ENCODE data around the gene HIGD1B. TPM values are rescaled to one million over a fixed set of nuclear protein-coding genes. Genes with fewer than 3 reads are reported as not detected.

Gene HIGD1B
- total RNA-seq, 1 experiment from 2014 or later: not detected

DNA sequence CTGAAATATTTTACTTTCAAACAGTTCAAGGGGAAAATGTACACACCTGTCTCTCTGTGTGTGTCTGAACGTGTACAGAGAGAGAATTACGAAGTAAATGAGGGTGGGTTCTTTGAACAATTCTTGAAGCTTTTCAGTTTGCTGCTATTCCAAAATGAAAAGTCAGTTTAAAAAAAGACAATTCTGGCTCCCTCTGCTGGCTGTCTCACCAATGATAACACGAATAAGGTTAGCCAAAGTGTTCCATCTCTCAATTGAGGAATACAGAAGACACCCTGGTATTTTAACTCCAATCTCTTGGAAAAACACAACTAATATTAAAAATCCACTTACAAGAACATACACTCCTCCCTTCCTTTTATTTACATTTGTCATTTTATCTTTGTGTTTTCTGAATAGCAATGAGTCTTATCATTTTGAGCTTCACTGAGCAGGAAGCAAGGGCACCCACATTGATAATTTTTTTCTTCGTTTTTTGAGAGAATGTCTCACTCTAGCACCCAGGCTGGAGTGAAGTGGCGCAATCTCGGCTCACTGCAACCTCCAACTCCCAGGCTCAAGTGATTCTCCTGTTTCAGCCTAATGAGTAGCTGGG, 31.0 kb downstream of the HIGD1B start:
- DNase-seq (ENCODE audit: low read depth): peak; percentile 23

DNA sequence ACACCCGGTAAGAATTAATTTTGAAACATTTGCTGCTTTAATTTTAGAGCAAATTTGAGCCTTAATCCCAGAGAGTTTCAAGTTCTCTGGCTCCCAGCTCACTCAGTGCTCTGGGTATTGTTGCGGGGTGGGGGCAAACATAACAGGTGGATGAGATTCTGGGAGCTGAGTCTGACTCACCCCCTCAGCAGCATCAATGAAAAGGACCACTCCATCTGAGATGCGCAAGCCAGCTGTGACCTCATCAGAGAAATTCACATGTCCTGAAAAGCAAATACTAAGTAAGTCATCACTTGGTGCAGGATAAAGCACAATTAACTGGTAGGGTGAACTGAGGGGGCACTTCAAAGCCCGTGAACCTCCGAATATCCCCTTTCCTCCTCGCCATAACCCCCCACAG, 31.7 kb downstream of the HIGD1B start:
- DNase-seq (ENCODE audit: low read depth): no peak

DNA sequence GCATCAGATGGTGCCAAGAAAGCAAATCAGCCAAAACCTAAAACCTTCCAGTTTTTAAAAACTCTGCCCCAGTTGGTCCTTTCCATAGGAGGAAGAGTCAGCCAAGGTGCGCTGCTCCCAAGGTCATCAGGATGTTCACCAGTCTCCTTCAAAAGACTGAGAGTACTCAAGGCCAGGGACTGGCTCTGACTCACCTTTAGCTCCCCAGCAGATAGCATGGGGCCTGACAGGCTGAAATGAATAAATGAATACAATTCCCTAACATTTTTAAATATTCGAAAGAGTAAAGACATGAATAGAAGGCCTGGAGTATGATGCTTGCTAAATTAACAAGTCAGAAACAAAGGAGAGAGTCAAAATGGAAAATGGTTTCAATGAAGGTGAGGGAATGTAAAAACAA, 32.4 kb downstream of the HIGD1B start:
- DNase-seq (ENCODE audit: low read depth): no peak

DNA sequence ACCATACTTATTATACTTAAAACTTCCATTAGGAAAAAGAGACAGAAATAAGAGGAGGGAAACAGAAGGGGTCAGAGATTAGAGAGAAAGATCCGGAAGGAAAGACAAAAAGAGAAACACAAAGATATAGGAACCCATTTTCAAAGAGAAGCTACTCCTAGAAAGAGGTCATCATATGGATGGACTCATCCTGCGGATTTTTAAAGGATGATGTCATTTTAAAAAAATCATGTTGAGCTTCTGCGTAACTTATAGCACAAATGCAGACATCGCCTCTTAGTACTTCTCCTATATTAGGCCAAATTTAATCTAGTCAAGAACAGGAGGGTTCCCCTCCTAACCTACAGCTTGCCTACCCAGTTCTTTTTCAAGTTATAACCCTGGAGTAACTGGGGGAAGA, 33.5 kb downstream of the HIGD1B start:
- no peak for DNase-seq (ENCODE audit: low read depth)

DNA sequence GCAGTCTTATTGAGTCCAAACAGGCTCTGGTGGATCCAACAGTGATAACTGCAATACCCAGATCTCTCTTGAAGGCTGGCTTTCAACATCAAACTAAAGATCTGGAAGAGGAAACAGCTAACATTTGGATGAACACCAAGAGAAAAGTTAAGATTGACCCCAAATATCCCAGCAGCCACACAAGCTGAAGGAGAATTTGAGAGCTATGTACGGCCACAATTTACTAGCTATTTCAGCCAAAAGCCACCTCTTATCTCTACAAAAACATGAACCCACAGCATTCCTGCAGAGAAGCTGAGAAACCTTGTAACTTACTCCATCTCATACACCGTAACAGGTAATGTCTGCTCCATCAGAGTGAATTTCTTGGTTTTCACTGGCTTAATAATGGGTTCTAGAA, 37.3 kb downstream of the HIGD1B start:
- DNase-seq (ENCODE audit: low read depth): no peak

DNA sequence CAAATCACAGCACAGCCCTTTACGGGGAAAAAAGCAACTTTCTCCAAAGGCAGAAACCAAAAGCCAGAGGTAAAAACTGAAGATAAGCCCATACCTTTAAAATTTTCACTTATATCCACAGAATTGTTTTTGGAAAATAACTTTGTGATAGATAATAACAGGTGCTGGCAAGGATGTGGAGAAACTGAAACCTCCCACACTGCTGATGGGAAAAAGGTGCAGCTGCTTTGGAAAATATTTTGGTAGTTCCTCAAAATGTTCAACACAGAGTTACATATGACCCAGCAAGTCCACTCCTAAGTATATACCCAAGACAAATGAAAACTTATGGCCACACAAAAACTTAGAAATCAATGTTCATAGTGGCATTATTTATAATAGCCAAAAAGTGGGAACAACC, 39.3 kb downstream of the HIGD1B start:
- peak; percentile 63 for DNase-seq (ENCODE audit: low read depth)

DNA sequence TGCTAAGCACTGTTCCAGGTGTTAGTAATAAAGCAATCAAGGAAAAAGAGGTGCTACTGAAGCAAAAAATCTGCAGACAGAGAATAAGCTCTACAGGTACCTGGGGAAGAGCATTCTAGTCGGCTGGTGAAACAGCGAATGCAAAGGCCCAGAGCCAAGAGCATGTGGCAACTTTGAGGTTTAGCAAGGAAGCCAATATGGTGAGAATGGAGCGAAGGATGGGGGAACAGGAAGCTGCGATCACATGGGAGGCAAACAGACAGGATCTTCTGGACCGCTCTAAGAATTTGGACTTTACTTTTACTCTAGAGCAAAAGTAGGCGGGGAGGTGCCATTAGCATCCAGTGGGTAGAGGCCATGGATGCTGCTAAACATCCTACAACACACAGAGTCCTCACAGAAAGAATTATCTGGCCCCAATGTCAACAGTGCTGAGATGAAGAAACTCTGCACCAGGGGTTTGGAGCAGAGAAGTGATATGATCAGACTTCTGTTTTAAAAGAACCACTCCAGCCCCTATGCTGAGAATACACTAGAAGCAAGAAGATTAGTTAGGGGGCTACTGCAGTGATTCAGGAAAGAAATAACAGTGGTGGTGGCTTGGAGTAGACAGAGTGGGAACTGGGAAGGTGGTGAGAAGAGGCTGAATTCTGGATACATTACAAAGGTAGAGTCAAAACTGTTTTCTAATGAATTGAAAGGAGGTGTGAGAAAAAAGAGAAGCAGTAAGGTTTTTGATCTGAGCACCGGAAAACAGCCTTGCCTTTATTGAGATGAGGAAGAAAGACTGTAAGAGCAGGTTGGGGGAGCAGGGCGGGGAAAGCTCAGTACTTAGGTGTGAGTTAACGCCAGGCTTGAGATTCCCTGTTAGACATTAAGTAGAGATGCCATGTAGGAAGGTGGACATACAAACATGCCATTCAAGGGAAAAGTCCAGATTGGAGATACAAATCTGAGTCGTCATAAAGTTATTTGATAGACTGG, 40.6 kb downstream of the HIGD1B start:
- DNase-seq (ENCODE audit: low read depth): no peak

DNA sequence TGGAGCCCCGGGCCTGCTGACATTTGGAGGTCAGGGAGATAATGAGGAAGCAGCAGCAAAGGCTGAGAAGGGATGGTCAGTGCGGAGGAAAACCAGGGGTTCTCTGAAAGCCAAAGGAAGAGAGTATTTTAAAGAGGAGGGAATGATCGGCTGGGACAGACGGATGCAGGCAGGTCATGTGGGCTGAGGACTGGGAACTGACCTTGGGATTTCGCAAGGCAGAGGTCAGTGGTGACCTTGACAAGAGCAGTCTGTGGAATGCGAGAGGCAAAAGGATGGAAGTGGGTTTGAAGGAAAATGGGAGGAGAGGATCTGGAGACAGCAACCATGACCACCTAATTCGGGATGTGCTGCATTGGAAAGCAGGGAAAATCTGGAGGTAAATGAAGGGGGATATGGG, 41.3 kb downstream of the HIGD1B start:
- no peak for DNase-seq (ENCODE audit: low read depth)

DNA sequence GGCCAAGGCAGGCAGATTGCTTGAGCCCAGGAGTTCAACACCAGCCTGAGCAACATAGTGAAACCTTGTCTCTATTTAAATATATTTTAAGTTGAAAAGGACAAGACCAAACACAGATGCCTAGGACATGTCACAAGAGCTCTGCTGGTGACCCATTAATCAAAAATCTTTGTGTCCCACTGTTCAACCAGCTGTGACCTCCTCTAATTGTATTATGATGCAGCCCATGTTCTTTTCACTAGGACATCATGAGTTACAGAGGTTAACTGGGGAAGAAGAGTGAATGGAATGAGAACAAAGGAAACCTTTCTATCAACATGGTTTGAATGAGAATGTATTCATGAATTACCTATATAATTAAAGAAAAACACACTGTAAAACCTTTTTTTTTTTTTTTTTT, 44.6 kb downstream of the HIGD1B start:
- no peak for DNase-seq (ENCODE audit: low read depth)

DNA sequence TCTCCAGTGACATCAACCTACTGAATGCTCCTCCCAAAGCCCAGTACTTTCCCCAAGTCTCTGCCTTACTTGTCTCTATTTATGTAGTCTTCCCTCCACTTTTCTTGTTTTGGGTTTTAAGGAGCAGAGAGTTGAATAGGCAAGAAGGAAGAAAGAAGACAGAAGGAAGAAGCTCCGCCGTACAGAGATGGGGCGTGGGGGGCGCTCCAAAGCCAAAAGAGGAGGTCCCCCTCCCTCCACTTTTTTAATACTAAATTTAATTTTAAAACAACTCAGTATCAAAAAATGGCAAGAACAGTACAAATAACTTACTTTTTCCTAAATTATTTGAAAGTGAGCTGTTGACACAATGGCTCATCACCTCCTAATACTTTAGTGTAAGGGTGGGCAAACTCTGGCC, 47.0 kb downstream of the HIGD1B start:
- DNase-seq (ENCODE audit: low read depth): no peak

DNA sequence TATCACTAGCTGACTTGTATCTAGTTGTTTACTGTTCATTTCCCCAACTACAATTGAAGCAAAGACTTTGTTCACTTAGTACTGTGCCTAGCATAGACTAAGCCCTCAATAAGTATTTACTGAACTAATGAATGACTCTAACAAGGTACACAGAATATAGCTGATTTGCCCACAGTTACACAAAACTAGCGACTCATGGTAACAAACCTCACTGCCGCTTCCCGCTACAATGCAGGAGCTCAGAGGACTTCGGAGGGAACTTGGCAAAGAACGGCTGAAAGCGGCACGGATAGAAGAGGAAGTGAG, 51.0 kb downstream of the HIGD1B start:
- DNase-seq (ENCODE audit: low read depth): no peak

DNA sequence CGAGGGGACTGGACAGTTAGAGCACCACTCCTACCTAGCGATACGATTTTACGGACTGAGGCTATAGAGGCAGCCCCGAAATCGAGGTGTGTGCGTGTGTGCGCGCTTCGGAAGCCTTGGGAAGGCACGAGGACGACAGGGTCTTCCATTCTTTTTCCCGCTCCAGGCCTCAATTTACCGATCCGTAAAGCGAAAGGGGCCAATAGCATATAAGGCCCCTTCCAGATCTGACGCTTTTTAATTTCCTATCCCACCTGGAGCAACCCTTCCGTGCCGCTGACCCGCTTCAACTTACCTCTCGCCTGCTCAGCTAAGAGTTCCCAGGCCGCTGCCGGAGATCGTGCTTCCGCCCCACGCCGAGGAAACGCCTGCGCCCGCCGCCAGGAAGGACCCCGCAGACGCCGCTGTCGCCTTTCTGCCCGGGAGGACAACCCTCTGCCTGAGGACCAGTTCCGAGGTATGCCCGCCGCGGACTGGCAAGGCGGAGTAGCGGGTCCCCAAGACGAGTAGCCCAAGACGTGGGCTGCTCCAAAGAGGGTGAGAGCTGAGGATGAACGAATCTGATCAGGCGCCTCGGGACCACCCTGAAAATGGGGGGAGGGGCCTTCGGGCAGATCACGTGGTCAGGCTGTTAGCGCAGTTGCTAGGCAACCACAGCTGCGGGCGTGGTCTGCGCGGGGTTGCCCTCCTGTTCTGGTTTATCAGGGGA, 51.5 kb downstream of the HIGD1B start, which contains the start of gene EFTUD2:
EFTUD2 (minus strand) TSS at position 372 of the 709 bp plus-strand sequence. CDS start 4,924 bp downstream, outside the sequence.
- peak; percentile 81 for DNase-seq (ENCODE audit: low read depth)

Other genes with a start within 250 kb of the HIGD1B start
- gene MEIOC, start 191.4 kb upstream of the HIGD1B start, total RNA-seq (2014; rRNA removed): 0.17 TPM in 1 of 2 replicates, not detected in the other
- gene CCDC43, start 158.1 kb upstream of the HIGD1B start, total RNA-seq (2014; rRNA removed): 30.1 and 30.7 TPM in 2 replicates
- gene DBF4B, start 139.2 kb upstream of the HIGD1B start, total RNA-seq (2014; rRNA removed): 14.4 and 14.5 TPM in 2 replicates
- gene ADAM11, start 88.9 kb upstream of the HIGD1B start, total RNA-seq (2014; rRNA removed): 0.26 and 0.40 TPM in 2 replicates
- 23.7 and 24.6 TPM in 2 replicates for gene GJC1, start 17.6 kb upstream of the HIGD1B start, total RNA-seq (2014; rRNA removed)
- gene EFTUD2, start 51.6 kb downstream of the HIGD1B start, total RNA-seq (2014; rRNA removed): 106 and 107 TPM in 2 replicates
- 0.29 TPM in 1 of 2 replicates, not detected in the other for gene GFAP, start 67.6 kb downstream of the HIGD1B start, total RNA-seq (2014; rRNA removed)
- 12.1 and 14.7 TPM in 2 replicates for gene KIF18B, start 99.9 kb downstream of the HIGD1B start, total RNA-seq (2014; rRNA removed)
- gene C1QL1, start 120.4 kb downstream of the HIGD1B start, total RNA-seq (2014; rRNA removed): 2.5 and 2.8 TPM in 2 replicates
- 72.7 and 87.9 TPM in 2 replicates for gene DCAKD, start 203.7 kb downstream of the HIGD1B start, total RNA-seq (2014; rRNA removed)
- gene NMT1, start 213.4 kb downstream of the HIGD1B start, total RNA-seq (2014; rRNA removed): 80.8 and 89.8 TPM in 2 replicates